ENCODE measurements around the gene APEH.

The APEH gene

DNA sequence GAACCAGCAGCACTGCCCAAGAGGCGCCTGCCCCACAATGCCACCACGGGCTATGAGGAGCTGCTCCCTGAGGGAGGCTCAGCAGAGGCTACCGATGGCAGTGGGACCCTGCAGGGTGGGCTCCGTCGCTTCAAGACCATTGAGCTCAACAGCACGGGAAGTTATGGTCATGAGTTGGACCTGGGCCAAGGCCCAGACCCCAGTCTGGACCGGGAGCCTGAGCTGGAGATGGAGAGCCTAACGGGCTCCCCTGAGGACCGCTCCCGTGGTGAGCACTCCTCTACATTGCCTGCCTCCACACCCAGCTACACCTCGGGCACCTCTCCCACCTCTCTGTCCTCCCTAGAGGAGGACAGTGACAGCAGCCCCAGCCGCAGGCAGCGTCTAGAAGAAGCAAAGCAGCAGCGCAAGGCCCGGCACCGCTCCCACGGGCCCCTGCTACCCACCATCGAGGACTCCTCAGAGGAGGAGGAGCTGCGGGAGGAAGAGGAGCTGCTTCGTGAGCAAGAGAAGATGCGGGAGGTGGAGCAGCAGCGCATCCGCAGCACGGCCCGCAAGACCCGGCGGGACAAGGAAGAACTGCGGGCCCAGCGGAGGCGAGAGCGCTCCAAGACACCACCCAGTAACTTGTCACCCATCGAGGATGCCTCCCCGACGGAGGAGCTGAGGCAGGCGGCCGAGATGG lies 21.8 kb upstream of the APEH start:
- no peak for DNase-seq

- DNase-seq, result no peak
Measured at GRCh38 chr3:49652903-49653415, 21.2 kb upstream of the APEH start.

DNA sequence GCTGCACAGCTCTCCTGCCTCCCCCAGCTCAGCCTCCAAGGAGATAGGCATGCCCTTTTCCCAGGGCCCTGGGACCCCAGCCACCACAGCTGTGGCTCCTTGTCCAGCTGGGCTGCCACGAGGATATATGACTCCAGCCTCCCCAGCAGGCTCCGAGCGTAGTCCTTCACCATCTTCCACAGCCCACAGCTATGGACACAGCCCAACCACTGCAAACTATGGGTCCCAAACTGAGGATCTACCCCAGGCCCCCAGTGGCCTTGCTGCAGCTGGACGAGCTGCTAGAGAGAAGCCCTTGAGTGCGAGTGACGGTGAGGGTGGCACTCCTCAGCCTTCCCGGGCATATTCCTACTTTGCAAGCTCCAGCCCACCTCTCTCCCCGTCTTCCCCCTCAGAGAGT lies 20.5 kb upstream of the APEH start:
- DNase-seq, result no peak

GRCh38 chr3:49654176-49654825 lies 19.9 kb upstream of the APEH start:
- no peak for DNase-seq

- DNase-seq, result no peak
Measured at GRCh38 chr3:49654955-49655556, 19.1 kb upstream of the APEH start.

DNA sequence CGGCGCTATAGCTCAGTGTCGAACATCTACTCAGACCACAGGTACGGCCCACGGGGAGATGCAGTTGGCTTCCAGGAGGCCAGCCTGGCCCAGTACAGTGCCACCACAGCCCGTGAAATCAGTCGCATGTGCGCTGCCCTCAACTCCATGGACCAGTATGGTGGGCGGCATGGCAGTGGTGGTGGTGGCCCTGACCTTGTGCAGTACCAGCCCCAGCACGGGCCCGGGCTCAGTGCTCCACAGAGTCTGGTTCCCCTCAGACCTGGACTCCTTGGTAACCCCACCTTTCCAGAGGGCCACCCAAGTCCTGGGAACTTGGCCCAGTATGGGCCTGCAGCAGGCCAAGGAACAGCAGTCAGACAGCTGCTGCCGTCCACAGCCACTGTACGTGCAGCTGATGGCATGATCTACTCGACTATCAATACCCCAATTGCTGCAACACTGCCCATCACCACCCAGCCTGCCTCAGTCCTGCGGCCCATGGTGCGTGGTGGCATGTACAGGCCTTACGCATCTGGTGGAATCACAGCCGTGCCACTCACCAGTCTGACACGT lies 18.3 kb upstream of the APEH start:
- DNase-seq, result no peak

GRCh38 chr3:49656541-49657112 lies 17.5 kb upstream of the APEH start:
- DNase-seq, result no peak

DNA sequence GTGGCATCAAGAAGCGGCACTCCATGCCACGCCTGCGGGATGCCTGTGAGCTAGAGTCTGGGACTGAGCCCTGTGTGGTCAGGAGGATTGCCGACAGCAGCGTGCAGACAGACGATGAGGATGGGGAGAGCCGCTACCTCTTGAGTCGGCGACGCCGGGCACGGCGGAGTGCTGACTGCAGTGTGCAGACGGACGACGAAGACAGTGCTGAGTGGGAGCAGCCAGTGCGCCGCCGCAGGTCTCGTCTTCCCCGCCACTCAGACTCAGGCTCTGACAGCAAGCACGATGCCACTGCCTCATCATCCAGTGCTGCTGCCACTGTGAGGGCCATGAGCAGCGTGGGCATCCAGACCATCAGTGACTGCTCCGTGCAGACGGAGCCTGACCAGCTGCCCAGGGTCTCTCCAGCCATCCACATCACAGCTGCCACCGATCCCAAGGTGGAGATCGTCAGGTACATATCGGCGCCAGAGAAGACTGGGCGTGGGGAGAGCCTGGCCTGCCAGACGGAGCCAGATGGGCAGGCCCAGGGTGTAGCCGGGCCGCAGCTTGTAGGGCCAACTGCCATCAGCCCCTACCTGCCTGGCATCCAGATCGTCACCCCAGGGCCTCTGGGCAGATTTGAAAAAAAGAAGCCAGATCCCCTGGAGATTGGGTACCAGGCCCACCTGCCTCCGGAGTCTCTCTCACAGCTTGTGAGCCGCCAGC lies 16.8 kb upstream of the APEH start:
- no peak for DNase-seq

DNA sequence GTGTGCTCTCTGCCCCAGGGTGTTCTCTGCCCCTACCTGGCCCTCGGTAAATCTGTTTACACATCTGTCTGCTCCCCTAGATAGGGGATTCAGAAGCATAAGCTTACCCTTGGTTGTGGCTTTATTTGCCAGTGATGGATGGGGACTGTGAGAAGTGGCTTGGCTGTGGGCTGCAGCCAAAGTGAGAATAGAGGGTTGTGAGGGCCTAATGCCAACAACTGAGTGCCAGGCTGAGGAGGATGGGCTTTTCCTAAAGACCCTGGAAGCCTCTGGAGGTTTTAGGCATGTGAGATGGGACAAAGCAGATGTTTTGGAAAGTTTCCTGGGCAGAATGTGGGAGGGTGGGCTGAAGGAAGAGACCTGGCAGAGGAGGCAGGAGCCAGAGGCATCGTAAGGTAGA lies 15.4 kb upstream of the APEH start:
- DNase-seq, result no peak

DNA sequence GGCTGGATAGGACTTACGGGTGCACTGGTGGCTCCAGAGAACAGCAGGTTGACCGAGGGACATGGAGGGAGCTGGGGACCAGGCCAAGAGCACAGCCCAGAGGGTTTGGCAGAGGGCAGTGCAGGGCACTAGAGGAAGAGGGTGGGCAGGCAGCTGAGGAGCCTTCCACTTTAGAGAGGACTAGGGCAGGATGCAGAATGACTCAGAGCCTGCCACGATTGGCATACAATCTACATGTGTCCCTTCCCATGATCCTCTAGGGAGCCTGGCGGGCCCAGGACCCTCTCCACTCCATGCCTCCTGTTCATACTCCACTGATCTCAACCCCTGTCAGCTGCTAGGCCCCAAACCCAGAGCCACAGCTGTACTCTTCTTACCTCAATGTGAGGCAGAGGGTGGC lies 14.4 kb upstream of the APEH start:
- no peak for DNase-seq

GRCh38 chr3:49661281-49661680 lies 12.9 kb upstream of the APEH start:
- DNase-seq, result no peak

DNA sequence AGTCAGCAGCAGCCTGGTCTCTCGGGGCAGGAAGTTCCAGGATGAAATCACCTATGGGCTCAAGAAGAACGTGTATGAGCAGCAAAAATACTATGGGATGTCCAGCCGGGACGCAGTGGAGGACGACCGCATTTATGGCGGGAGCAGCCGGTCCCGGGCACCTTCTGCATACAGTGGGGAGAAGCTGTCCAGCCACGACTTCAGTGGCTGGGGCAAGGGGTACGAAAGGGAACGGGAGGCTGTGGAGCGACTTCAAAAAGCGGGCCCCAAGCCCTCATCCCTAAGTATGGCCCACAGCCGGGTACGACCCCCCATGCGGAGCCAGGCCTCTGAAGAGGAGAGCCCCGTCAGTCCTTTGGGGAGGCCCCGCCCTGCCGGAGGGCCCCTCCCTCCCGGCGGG lies 12.1 kb upstream of the APEH start:
- DNase-seq, result no peak

GRCh38 chr3:49662720-49663413 lies 11.3 kb upstream of the APEH start:
- no peak for DNase-seq

DNA sequence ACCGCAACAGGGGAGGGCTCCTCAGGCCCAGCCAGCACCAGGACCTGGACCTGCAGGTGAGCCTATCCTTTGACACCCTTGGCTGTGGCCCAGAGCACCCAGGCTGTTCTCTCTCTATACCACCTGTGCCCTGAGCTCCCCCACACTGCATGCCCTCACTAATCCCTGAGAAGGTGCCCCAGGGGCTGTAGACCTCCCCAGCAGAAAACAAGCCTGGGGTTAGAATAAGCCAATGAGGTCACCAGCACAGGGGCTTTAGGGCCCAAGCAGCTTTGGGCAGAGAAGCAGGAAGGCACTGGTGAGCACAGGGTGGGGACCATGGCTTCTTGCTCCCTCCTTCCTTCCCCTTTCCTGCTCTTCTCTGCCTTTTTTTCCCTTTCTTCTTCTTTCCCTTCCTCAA lies 10.3 kb upstream of the APEH start:
- DNase-seq, result no peak

DNA sequence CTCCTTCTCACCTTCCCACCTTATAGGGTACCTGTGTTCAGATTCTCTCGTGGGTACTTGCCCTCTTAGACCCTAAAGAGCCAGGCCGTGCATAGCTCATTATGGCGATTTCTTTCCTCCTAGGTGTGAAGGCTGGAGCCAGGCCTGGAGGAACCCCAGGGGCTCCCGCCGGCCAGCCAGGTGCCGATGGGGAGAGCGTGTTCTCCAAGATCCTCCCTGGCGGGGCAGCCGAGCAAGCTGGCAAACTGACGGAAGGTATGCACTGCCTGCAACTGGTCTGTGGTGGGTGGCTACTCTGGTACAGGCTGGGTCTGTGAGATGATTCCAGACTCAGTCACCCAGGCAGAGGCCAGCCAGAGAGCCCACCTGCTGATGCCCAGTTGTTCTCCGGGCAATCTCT lies 9.9 kb upstream of the APEH start:
- no peak for DNase-seq

DNA sequence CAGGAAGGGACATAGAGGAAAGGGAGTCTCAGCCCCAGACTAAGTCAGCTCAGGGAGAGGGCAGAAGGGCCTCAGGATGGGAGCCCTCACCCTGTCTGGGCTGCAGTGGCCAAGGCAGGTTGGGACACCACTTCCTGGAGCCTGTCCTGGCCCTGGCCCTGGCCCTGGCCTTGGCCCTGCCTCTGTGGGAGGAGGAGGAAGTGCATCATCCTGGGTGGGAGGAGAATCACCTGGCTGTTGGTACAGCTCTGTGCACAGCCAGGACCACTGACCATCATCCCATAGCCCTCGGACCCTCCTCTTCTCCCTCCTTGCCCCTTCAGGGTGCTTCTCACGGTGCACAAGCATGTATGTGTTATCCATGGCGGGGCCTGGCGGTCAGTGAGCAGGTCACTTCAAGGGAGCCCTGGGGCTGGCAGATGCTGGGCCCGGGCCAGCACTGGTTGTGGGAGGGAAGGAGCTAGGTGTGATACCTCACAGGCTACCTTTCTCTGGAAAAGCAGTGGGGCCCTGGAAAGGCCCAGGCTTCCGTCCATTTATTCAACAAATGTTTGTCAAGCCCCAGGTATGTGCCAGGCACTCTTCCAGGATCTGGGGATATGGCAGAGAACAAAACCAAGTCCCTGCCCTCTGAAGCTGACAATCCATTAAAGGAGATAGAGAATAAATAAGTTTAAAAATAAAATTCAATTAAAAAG lies 8.2 kb upstream of the APEH start:
- DNase-seq, result no peak

- no peak for DNase-seq
Measured at GRCh38 chr3:49666592-49666991, 7.6 kb upstream of the APEH start.

- DNase-seq, result no peak
Measured at GRCh38 chr3:49667701-49668413, 6.3 kb upstream of the APEH start.

DNA sequence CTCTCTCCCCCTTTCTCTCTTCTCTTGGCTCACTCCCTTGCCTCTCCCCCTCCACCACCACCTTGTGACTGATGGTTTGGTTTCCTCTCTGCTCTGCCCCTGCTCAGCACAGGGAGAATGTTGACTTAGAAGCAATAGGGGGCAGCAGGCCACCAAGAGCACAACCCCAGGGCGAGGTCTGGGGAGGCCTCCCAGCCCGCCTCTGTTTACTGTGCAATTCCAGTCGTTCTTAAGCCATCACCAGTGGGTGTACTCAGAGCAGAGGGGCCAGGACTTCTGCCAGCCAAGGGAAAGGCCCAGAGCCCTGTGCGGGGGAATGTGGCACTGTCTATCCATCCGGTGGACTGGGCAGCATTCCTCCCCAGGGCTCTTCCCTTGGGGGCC lies 5.7 kb upstream of the APEH start:
- peak; percentile 81 for DNase-seq

DNA sequence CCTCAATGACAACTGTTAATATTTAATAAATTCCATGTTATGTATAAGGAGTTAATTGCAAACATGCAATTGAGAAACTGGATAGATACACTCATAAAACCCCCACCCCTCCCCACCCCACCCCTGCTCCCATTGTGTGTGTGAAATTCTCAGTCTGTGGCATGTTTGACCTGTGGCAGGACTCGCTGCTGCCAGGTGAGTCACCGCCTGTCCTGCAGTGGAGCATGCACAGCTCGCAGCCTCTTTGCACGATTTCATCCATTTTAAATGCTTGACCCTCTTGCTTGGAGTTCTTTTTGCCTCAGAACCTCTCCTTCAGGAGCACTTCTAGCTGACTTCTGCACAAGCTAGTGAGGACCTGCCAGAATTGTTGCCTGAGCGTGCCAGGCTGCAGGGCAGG lies 5.3 kb upstream of the APEH start:
- DNase-seq, result no peak

- DNase-seq, result no peak
Measured at GRCh38 chr3:49669352-49669751, 4.8 kb upstream of the APEH start.

All from 8988T (cell line).